ENCODE measurements around the gene FAM181B.

The FAM181B gene

DNA sequence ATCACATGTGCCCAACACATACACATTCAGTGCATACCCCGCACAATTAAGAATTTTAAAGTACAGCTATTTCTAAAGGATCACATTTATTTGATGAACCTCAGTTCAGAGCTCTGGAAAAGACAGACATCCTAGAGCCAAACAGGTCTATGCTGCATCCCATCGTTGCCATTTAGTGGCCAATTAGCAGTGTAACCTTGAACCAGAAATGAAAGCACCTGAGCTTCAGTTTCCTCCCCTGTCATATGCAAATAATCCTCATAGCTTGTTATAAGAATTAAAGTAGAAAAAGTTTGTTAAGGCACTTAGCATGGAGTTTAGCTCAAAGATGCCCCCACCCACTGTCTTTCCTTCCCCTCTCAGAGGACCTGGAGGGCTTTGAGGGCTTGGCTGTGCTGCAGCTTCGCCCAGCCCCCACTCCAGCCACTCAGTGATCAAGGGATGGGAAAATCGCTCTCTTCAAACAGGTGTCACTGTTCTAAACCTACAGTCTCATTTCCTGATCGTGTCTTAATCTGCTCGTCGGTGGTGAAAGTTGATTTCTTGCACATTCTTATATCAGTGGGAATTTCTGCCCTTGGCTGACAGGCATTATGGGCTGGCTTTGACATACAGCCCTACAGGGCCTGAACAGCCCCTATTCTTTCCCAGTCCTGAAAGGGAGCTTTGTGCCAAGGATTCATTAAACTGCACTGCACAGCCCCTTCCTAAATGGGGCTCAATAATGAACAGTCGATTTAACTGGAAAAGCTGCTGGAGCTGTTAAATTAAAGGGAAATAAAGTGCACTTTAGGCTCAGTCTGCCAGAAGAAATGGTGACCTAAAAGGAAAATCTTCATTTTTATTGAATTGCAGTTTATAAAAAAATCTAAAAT lies 23.3 kb upstream of the FAM181B start:
- no peak for TF ChIP-seq ZFX (IDR thresholded peaks at IDR 0.05; ENCODE audit: borderline replicate concordance)
- TF ChIP-seq, protein P1, sequence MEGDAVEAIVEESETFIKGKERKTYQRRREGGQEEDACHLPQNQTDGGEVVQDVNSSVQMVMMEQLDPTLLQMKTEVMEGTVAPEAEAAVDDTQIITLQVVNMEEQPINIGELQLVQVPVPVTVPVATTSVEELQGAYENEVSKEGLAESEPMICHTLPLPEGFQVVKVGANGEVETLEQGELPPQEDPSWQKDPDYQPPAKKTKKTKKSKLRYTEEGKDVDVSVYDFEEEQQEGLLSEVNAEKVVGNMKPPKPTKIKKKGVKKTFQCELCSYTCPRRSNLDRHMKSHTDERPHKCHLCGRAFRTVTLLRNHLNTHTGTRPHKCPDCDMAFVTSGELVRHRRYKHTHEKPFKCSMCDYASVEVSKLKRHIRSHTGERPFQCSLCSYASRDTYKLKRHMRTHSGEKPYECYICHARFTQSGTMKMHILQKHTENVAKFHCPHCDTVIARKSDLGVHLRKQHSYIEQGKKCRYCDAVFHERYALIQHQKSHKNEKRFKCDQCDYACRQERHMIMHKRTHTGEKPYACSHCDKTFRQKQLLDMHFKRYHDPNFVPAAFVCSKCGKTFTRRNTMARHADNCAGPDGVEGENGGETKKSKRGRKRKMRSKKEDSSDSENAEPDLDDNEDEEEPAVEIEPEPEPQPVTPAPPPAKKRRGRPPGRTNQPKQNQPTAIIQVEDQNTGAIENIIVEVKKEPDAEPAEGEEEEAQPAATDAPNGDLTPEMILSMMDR (IDR thresholded peaks at IDR 0.05), result no peak

DNA sequence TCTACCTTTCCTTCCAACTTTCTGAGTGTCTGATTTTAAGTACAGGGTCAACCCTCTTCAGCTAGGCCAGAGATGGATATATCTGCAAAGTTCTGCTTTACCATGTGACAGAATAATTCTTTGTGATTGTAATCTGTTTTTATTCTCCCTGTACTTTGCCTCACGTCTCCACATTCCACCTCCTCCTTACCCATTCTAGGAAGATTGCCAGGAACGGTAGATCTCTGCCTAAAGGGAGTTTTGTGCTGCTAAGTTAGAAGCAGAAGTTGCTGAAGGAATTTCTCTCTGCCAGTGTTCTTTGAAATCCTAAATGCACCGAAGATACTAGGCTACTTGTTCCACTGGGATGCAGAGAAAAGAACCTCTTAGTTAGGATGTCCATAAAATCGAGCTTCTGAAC lies 20.7 kb upstream of the FAM181B start:
- TF ChIP-seq, protein P1 (IDR thresholded peaks at IDR 0.05), result no peak
- TF ChIP-seq ZFX (IDR thresholded peaks at IDR 0.05; ENCODE audit: borderline replicate concordance), result no peak
- H3K27ac ChIP-seq, result no peak overlapping the region

More for the DNA sequence above, 23.3 kb upstream of the FAM181B start:
- no peak overlapping the region for H3K27ac ChIP-seq

DNA sequence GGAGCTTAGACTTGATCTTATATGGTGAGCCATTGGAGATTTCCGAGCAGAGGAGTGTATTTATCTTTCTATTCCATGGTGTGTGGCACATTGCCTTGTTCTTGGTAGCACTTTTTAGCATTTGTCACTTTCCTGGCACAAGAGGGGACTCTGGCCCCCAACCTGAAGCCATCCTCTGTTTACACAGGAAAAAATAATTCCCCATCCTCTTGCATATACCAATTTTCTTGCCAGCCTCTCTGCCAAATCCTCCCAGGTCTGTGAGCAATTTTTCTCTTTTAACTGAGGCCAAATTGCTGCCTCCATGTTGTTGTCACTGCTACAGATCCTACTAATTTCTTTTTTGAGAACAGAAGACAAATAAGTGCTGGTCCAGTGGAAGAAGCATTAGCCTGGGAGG lies 20.3 kb upstream of the FAM181B start:
- no peak for TF ChIP-seq ZFX (IDR thresholded peaks at IDR 0.05; ENCODE audit: borderline replicate concordance)
- TF ChIP-seq, protein P1 (IDR thresholded peaks at IDR 0.05), result no peak
- no peak overlapping the region for H3K27ac ChIP-seq

DNA sequence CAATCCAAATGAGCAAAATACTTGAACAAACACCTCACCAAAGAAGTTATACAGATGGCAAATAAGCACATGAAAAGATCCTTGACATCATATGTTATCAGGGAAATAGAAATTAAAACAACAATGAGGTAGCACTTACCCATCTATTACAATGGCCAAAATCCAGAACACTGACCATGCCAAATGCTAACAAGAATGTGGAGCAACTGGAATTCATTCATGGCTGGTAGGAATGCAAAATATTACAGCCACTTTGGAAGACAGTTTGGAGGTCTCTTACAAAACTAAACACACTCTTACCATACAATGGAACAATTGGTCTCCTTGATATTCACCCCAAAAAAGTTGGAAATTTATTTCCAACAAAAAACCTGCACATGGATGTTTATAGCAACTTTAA lies 19.1 kb upstream of the FAM181B start:
- TF ChIP-seq, protein P1 (IDR thresholded peaks at IDR 0.05), result no peak
- no peak for TF ChIP-seq ZFX (IDR thresholded peaks at IDR 0.05; ENCODE audit: borderline replicate concordance)
- H3K27ac ChIP-seq, result no peak overlapping the region

GRCh38 chr11:82750643-82751139 lies 17.0 kb upstream of the FAM181B start:
- TF ChIP-seq, protein P1 (IDR thresholded peaks at IDR 0.05), result no peak
- no peak for TF ChIP-seq ZFX (IDR thresholded peaks at IDR 0.05; ENCODE audit: borderline replicate concordance)
- H3K27ac ChIP-seq, result no peak overlapping the region

DNA sequence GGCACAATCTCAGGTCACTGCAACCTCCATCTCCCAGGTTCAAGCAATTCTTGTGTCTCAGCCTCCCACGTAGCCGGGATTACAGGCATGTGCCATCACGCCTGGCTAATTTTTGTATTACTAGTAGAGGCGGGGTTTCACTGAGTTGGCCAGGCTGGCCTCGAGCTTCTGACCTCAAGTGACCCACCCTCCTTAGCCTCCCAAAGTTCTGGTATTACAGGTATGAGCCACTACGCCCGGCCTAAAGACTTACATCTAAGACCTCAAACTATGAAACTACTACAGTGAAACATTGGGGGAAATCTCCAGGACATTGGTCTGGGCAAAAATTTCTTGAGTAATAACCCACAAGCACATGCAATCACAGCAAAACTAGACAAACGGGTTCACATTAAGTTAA lies 13.8 kb upstream of the FAM181B start:
- TF ChIP-seq, protein P1 (IDR thresholded peaks at IDR 0.05), result no peak
- TF ChIP-seq ZFX (IDR thresholded peaks at IDR 0.05; ENCODE audit: borderline replicate concordance), result no peak
- no peak overlapping the region for H3K27ac ChIP-seq

- H3K27ac ChIP-seq, result no peak overlapping the region
- no peak for TF ChIP-seq ZFX (IDR thresholded peaks at IDR 0.05; ENCODE audit: borderline replicate concordance)
- TF ChIP-seq, protein P1 (IDR thresholded peaks at IDR 0.05), result no peak
These were observed 4.4 kb upstream of the FAM181B start for GRCh38 chr11:82738091-82738490.
